Osteoblast (primary cell): Measurements from ENCODE around the gene SUN1. TPM values are rescaled to one million over a fixed set of nuclear protein-coding genes. Genes with fewer than 3 reads are reported as not detected.

Experiments used
- DNase-seq: peaks from one replicate; pipeline ENCODE4 v3.0.0; 2011; ENCODE audit warnings: low spot score, mixed read lengths; ENCODE audit not compliant: insufficient read length; ENCODE audit errors: missing footprints
- H2AFZ ChIP-seq: 2 replicates; pipeline ENCODE4 v1.6.0; 2011; ENCODE audit warnings: mild to moderate bottlenecking, low read length
- H3K27ac ChIP-seq: 2 replicates; pipeline ENCODE4 v1.5.1; 2011; ENCODE audit warnings: mild to moderate bottlenecking, low read depth, low read length, moderate library complexity
- H3K27me3 ChIP-seq: 2 replicates; pipeline ENCODE4 v1.6.0; 2012; ENCODE audit warnings: mild to moderate bottlenecking, control low read depth, inconsistent platforms, low read length, moderate library complexity; ENCODE audit not compliant: insufficient read depth
- H3K36me3 ChIP-seq: 2 replicates; pipeline ENCODE4 v1.5.1; 2011; ENCODE audit warnings: mild to moderate bottlenecking, low read length, control low read depth, moderate library complexity; ENCODE audit not compliant: insufficient read depth
- H3K4me1 ChIP-seq: 2 replicates; pipeline ENCODE4 v1.5.1; 2011; ENCODE audit warnings: mild to moderate bottlenecking, low read length, control low read depth, moderate library complexity; ENCODE audit not compliant: insufficient read depth
- H3K4me2 ChIP-seq: 2 replicates; pipeline ENCODE4 v1.6.0; 2011; ENCODE audit warnings: mild to moderate bottlenecking, low read length; ENCODE audit not compliant: insufficient read depth
- H3K4me3 ChIP-seq: fragments of 200-600 bp; sonication (generic); 3 replicates; pipeline ENCODE4 v1.5.1; 2012; ENCODE audit warnings: mild to moderate bottlenecking, low read length, inconsistent platforms; ENCODE audit not compliant: insufficient read depth
- H3K79me2 ChIP-seq: 2 replicates; pipeline ENCODE4 v1.6.0; 2012; ENCODE audit warnings: mild to moderate bottlenecking, low read length, control low read depth, inconsistent platforms; ENCODE audit not compliant: insufficient read depth
- H3K9me3 ChIP-seq: 2 replicates; pipeline ENCODE4 v1.5.1; 2011; ENCODE audit warnings: low read depth, low read length, control low read depth
- H4K20me1 ChIP-seq: 2 replicates; pipeline ENCODE4 v1.6.0; 2012; ENCODE audit warnings: mild to moderate bottlenecking, low read length, control low read depth; ENCODE audit not compliant: insufficient read depth
- CTCF ChIP-seq: IDR thresholded peaks from 2 replicates; pipeline ENCODE4 v1.5.1; 2011; ENCODE audit warnings: mild to moderate bottlenecking, low read depth, low read length, moderate library complexity; ENCODE audit errors: extremely low read depth
- total RNA-seq: library from RNA; depleted of rRNA; stranded (reverse); fragments of >200 nt; gene quantifications from 2 replicates; pipeline ENCODE4 v1.2.3, GENCODE V29; 2012

SUN1 gene
- total RNA-seq, 1 donor = 126 TPM

- Histone ChIP-seq H3K4me2 (no peak overlapping the region), H3K4me3 (no peak overlapping the region), H3K27me3 (peaks cover 12% of the 10 kb centered on the region), H3K9me3 (no peaks in the 10 kb centered on the region), H3K27ac (no peak overlapping the region), H3K4me1 (no peaks in the 10 kb centered on the region), H2AFZ (no peak overlapping the region), H4K20me1 (no peaks in the 10 kb centered on the region), H3K79me2 (no peaks in the 10 kb centered on the region), H3K36me3 (no peaks in the 10 kb centered on the region)
- no peak for TF ChIP-seq CTCF
- DNase-seq = no peak
These were observed 81.7 kb downstream of the SUN1 start for GRCh38 chr7:913736-914520.

DNA sequence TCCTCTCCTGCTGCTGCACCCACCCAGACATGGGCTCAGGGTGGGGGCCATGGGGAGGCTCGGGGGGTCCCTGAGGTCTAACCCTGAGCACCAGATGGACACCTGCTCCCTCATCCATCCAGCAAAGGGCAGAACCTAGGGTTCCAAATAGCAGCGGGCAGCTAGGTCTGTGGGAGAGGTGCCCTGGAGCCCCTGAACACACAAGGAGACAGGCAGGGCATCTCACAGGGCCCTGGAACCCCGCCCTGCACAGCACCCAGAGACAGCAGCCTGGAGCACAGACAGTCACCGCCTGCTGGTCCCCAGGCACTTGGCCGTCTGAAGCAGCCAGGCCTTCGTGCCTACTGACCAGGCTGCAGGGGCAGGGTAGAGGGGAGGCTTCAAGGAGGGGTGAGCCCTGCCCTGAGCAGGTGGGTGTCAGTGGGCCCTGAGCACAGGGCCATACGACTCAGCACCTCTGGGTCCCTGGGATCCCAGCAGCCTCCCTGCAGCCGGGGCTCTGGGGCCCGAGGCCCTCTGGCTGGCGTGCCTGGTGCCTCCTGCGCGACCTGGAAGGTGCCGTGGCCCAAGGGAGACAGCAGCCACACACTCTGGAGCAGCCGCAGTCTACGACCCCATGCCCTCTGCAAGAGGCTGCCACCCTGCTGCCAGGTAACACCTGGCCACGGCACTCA lies 82.4 kb downstream of the SUN1 start:
- no peak overlapping the region for H3K27ac ChIP-seq
- H3K27me3 ChIP-seq = peaks cover 12% of the 10 kb centered on the region
- no peak overlapping the region for H3K4me2 ChIP-seq
- no peaks in the 10 kb centered on the region for H3K79me2 ChIP-seq
- H2AFZ ChIP-seq = no peak overlapping the region
- no peaks in the 10 kb centered on the region for H3K9me3 ChIP-seq
- H4K20me1 ChIP-seq = no peaks in the 10 kb centered on the region
- DNase-seq = no peak
- no peaks in the 10 kb centered on the region for H3K4me1 ChIP-seq
- H3K36me3 ChIP-seq = no peaks in the 10 kb centered on the region
- H3K4me3 ChIP-seq = no peak overlapping the region
- no peak for TF ChIP-seq CTCF

DNA sequence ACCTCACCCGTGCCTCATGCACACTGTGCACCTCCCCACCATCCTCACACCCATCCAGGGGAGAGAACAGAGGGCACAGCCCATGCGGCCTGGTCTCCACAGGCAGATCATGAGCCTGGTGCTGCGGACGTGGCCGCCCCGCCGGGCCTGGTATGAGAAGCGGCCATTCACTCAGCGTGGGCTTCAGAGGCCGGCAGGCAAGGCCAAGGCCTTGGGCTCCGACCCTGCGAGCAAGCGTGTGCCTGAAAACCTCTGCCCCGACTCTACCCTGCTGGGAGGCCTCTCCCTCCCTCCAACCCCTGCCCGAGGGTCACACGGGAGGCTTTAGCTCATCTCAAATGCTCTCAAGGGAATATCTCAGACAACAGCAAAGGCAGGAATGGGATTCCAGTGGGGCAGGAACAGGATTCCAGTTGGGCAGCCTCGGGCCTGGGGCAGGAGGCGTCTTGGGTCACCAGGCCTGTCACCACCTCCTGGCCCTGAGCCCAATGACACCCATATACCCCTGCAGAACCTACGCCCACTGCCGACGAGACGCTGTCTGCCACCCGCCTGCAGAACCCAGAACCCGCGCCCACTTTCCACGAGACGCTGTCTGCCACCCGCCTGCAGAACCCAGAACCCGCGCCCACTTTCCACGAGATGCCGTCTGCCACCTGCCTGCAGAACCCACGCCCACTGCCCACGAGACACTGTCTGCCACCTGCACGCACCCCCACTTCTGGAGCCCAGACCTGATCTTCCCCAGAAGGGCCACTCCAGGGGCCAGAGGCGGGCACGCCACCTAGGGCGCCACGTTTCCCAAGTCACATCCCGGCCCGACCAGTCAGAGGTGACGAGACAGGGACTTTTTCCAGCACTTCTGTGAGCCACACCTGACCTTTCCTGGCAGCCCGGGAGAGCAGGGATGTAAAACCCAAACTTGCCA lies 83.3 kb downstream of the SUN1 start:
- TF ChIP-seq CTCF = no peak

More for the DNA sequence above, 83.3 kb downstream of the SUN1 start:
- no peak for DNase-seq
- Histone ChIP-seq H3K4me2 (no peak overlapping the region), H3K4me3 (no peak overlapping the region), H3K79me2 (no peaks in the 10 kb centered on the region), H4K20me1 (no peaks in the 10 kb centered on the region), H3K27ac (no peak overlapping the region), H3K27me3 (peaks cover 5% of the 10 kb centered on the region), H2AFZ (no peak overlapping the region), H3K36me3 (no peaks in the 10 kb centered on the region), H3K4me1 (no peaks in the 10 kb centered on the region), H3K9me3 (no peaks in the 10 kb centered on the region)
